HG03196 (cell line): Measurements from ENCODE around the gene SLC43A3.

Source experiments
- ATAC-seq: cut with Tn5 transposase; IDR thresholded peaks from one replicate; pipeline ENCODE4 v1.9.1; 2021; ENCODE audit not compliant: unreplicated experiment

The SLC43A3 gene

GRCh38 chr11:57430952-57431351 lies 4.0 kb upstream of the SLC43A3 start:
- no peak for ATAC-seq

GRCh38 chr11:57429946-57430345 lies 3.0 kb upstream of the SLC43A3 start:
- ATAC-seq: no peak

GRCh38 chr11:57428643-57429042 lies 1.7 kb upstream of the SLC43A3 start:
- ATAC-seq: no peak

GRCh38 chr11:57427727-57428082 lies 784 bp upstream of the SLC43A3 start:
- ATAC-seq: no peak

GRCh38 chr11:57426439-57426928 lies 437 bp downstream of the SLC43A3 start:
- no peak for ATAC-seq

- no peak for ATAC-seq
Measured at GRCh38 chr11:57425565-57426438, 1.1 kb downstream of the SLC43A3 start.

- ATAC-seq: peak; percentile 90
Measured at GRCh38 chr11:57424792-57425564, 1.9 kb downstream of the SLC43A3 start.

GRCh38 chr11:57424137-57424791 lies 2.7 kb downstream of the SLC43A3 start:
- ATAC-seq: no peak

- ATAC-seq: no peak
Measured at GRCh38 chr11:57422669-57423068, 4.3 kb downstream of the SLC43A3 start.

- ATAC-seq: no peak
Measured at GRCh38 chr11:57421805-57422204, 5.1 kb downstream of the SLC43A3 start.

GRCh38 chr11:57421066-57421465 lies 5.9 kb downstream of the SLC43A3 start:
- no peak for ATAC-seq

- no peak for ATAC-seq
Measured at GRCh38 chr11:57419146-57419545, 7.8 kb downstream of the SLC43A3 start.

- no peak for ATAC-seq
Measured at GRCh38 chr11:57418131-57418530, 8.8 kb downstream of the SLC43A3 start.

GRCh38 chr11:57417056-57417455 lies 9.9 kb downstream of the SLC43A3 start:
- no peak for ATAC-seq

- no peak for ATAC-seq
Measured at GRCh38 chr11:57416436-57416835, 10.5 kb downstream of the SLC43A3 start.

- no peak for ATAC-seq
Measured at GRCh38 chr11:57414612-57415212, 12.2 kb downstream of the SLC43A3 start.

GRCh38 chr11:57413681-57414080 lies 13.2 kb downstream of the SLC43A3 start:
- ATAC-seq: no peak

- no peak for ATAC-seq
Measured at GRCh38 chr11:57410287-57410686, 16.6 kb downstream of the SLC43A3 start.

- no peak for ATAC-seq
Measured at GRCh38 chr11:57409321-57410100, 17.4 kb downstream of the SLC43A3 start.

- ATAC-seq: no peak
Measured at GRCh38 chr11:57408771-57409170, 18.1 kb downstream of the SLC43A3 start.
